Activated T-cell treated with anti-CD3 and anti-CD28 coated beads for 4 hours (primary cell): ENCODE measurements around the gene IRF2BPL.

Experiments used
- DNase-seq: peaks from one replicate; pipeline ENCODE4 v3.0.0-alpha.2; 2020

The IRF2BPL gene

GRCh38 chr14:77009014-77009413 lies 19.5 kb downstream of the IRF2BPL start:
- no peak for DNase-seq

DNA sequence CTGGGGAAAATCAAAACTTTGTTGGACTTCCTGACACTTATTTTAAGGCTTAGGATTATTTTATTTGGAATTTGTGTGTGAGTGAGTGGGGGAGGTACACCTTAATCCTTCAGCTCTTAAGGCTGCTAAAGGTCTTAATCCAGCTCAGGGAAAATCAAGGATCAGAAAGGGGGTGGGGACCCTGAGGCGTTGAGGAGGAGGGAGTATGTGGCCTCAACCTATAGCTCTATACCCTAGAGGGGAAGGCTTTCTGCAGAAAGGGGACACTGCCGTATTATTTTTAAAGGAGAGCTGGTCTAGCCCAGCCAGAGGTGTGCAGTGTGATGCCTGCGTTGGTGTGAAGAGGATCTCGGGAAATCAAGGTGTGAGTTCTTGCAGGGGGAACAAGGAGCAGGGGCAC lies 20.0 kb downstream of the IRF2BPL start:
- no peak for DNase-seq

DNA sequence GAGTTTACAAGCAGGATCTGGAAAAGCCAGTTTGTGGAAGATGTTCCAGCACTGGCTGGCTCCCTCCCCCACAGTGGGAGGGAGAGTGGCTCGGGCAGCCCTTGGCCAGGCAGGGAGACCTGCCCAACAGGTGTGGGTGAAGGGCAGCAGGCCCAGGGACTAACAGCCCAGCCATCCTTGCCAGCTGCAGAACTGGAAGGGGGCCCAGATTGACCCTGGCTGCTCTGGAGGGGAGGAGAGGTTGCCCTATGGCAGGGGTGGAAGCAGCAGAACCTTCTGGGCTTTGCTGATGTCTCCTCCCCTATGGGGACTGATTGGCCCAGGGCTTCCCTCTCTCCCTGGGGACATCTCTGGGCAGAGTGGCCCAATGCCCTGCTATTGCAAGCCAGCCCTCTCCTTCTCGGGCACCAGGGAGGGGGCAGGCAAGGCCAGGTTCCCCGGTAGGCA lies 20.5 kb downstream of the IRF2BPL start:
- DNase-seq: no peak

- DNase-seq: no peak
Measured at GRCh38 chr14:77007183-77007974, 21.1 kb downstream of the IRF2BPL start.

- DNase-seq: no peak
Measured at GRCh38 chr14:77006132-77006531, 22.4 kb downstream of the IRF2BPL start.

- no peak for DNase-seq
Measured at GRCh38 chr14:77005559-77005958, 22.9 kb downstream of the IRF2BPL start.

GRCh38 chr14:77004711-77005460 lies 23.6 kb downstream of the IRF2BPL start:
- DNase-seq: no peak

DNA sequence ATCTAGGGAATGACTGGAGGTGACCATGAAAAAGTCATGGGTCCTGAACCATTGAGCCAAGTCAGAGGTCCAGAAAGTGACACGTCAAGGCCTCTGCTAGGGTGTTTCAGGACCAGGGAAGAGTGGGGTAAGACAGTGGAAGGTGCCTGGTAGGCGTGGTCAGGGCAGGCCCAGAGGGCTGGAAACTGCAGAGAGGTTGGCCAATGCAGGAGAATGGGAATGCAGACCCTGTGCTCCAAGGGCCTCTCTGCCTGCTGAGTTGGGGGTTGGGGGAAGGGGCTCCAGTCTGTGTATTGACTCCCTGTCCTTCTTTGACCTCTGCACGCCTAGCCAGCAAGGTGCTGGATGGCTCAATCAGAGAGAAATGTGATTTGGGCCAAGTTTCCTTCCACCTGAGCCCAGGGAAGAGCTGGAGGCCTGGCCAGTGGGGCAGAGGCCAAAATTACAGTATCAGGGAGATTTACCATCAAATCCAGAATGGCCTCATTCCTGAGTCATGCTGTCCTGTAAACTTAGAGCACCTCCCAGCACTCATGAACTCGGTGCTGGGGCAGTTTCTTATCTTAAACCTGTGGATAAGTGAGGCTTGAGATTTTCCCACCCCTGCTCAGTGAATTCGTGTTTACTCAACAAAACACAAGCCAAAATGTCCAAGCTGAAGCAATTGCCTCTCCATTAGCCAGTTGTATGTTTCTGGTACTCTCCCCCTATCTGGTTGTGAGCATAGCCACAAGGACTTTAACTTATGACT lies 24.4 kb downstream of the IRF2BPL start:
- no peak for DNase-seq

DNA sequence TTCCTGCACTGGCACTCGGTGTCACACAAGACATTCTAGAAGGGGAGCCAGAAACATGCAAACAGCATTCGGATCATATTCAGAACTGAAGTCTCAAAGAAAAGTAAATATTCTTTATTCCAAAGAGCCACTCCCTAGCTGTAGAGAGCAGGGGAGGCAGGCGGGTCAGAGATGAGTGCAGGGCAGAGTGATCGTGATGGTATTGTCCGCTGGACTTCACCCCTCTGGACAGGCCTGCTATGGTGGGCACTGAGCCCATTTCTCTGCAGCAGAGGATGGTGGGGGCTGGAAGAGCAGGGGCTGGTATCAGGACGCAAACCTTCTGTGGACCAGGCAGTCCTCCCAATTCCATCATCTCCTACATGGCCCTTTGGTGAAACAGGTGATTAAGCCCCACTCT lies 25.6 kb downstream of the IRF2BPL start:
- no peak for DNase-seq

DNA sequence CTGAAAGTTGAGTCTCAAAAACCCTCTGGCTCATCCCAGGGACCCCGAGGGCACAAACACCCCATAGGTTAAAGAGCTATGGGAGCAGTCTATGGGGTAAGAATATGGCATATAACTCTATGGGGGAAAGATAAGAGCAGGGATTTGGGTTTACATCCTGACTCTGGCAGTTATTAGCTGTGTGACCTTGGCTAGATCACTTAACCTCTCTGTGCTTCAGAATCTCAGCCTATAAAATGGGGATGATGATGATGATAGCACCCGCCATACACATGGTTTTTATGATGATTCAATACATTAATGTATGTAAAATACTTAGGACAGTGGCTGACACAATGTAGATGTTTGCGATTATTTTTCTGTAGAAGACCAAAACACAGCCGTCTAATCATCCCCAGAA lies 26.2 kb downstream of the IRF2BPL start:
- DNase-seq: no peak

DNA sequence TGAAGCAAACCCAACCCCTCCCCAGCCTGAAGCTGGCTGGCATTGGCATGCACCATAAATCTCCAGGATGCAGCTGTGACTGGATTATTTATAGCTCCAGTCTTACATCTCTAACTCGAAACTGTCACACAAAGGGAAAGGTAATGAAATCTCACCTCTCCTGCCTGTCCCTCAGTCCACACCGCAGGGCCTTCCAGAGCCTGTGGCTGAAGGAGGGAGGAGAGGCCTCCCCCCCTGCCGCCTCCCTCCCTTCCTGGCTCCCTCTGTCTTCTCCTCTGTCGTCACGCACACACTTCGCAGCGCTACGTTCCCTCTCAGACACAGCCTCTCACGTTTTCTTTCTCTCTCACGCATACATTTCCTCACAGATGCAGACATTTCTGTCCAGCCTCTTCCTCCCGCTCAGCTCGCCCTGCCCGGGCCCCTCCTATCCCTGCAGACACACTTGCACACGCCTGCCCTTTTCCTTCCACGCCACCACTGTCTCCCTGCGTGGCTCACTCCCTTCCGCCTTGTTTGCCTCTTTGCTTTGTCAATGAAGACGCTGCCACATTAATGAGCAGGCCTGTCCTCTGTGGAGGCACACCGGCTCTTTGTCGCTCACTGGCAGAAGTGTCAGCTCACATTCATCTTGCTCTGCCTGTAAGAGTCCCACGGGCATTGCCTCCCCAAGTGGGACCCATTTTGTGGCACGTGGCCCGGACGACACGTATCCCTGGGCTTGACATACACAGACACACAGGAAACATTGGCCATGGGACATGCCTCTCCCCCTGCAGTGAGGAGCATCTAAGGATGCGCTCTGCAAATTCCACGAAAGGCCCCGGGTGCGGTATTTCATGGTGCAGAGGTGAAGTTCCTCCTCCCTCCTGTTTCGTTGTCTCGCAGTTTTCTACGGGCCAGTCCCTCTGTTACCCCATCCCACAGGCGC lies 27.9 kb downstream of the IRF2BPL start:
- DNase-seq: no peak

DNA sequence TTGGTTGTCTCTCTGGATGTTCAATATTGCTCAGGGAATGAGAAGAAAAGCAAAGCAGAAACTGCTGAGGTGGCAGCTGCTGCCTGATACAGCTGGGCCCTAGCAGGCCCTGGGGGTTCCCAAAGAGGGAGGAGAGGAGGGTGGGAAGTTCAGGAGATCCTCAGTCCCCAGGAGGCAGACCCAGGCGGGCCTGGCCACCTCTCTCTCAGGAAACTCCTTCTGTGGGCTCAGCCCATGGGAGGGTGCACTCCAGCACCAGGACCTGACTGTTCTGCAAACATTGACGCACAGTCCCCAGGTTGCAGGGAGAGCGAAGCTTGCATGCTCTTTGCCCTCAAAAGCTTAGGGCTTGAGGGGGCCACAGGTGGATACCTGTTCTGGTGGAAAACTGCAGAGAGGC lies 29.6 kb downstream of the IRF2BPL start:
- no peak for DNase-seq

DNA sequence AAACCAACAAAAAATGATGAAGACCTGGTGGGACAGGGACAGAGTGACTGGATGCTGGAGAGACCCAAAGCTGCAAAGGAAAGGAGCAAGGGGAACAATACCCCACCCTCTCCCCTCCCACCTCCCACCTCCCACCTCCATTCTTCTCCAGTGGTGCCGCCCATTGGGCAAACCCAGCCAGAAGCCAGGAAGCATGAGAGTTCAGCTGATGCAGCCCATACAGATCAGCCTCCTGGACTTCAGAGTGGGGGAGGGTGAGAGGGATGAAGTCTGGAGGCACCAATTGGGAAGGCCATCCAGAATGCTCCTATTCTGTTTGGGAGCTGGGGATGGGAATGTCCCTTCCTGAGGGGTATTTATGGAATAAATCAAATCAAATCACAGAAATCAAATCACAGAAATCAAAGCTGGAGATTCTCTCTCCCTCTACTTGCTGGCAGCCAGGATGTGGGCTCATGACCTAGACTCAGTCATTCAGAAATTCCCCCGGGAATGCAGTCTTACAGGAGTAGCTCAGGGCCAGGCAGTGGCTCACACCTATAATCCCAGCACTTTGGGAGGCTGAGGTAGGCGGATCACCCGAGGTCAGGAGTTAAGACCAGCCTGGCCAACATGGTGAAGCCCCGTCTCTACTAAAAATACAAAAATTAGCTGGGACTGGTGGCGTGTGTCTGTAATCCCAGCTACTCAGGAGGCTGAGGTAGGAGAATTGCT lies 31.1 kb downstream of the IRF2BPL start:
- DNase-seq: no peak

GRCh38 chr14:76996563-76997146 lies 31.9 kb downstream of the IRF2BPL start:
- DNase-seq: no peak

DNA sequence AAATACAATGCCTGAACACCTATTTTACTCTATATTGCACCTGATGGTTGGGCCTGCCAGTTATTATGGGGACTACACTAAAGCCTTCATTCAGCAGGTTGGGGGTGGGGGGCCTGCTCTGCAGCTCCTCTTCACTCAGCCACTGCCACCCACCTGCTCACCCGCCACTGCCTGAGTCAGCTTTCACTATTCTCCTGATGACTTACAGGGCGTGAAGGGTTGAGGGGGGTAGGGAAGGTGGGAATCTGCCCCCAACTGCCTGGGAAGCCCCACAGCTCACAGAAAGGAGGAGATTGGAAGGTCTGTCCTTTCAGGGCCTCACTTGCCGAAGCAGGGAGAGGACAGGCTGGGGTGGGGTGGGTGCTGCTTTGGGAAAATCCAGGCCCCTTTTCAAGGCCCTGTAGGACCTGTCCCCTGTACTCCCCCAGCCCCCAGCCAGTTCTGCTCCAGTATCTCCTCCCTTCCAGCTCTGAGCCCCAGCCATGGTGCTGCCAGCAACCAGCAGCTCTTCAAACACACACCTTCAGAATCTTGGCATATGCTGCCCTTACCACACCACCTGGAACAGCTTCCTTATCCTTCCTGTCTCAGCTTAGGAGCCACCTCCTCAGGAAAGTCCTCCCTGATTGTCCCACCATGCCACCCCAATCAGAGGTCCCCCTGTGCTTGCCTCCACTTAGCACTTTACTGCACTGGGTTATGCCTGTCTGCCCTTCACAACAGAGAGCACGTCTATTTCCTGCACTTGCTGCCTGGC lies 33.1 kb downstream of the IRF2BPL start:
- no peak for DNase-seq

- no peak for DNase-seq
Measured at GRCh38 chr14:76993752-76994151, 34.8 kb downstream of the IRF2BPL start.

- no peak for DNase-seq
Measured at GRCh38 chr14:76990084-76990483, 38.4 kb downstream of the IRF2BPL start.

GRCh38 chr14:76987956-76988520 lies 40.5 kb downstream of the IRF2BPL start:
- no peak for DNase-seq

GRCh38 chr14:76986231-76986565 lies 42.3 kb downstream of the IRF2BPL start:
- DNase-seq: no peak

- no peak for DNase-seq
Measured at GRCh38 chr14:76985540-76986230, 42.8 kb downstream of the IRF2BPL start.
